ENCODE data around the gene ZNF727. TPM values are rescaled to one million over a fixed set of nuclear protein-coding genes. Genes with fewer than 3 reads are reported as not detected.
"Not testable (repeated sequence)": the region's sequence is repeated elsewhere in the genome, so short reads cannot be mapped to it uniquely, and the experiment has no call there.

ZNF727 gene
- polyA plus RNA-seq (2012; ENCODE audit: insufficient read depth, insufficient read length): not detected

GRCh38 chr7:64045301-64046040, at the start of gene ZNF727:
ZNF727 (plus strand) TSS chr7:64045434; CDS start chr7:64045622, 188 bp downstream.
- no peak for DNase-seq (ENCODE audit: low read depth, low spot score)
- H3K4me3 ChIP-seq (ENCODE audit: low read length): no peak within 1 kb of the TSS

DNA sequence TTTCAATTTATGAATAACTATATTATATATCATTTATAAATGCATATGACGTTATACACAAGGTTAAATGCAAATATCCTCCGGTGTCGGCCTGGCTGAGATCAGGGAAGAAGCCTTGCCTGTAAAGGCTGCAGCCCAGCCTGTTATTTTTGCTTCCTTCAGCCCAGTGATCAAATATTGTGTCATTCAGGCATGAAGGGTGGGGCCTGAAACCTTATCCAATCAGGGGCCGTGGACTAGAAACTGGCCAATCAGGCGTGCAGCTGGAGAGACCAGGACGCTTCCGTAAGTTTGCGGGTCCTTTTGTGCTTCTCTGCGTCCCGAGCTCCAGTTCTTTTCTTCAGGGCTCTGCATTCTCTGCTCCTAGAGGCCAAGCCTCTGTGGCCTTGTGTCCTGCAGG, 46.7 kb upstream of the ZNF727 start, which contains the start of gene ZNF722:
Gene ZNF722 (plus strand): TSS at position 301 of the 400 bp plus-strand sequence. CDS start 113 bp downstream, outside the sequence.
- H3K4me3 ChIP-seq (ENCODE audit: low read length): no peak within 1 kb of the TSS
- no peak for DNase-seq (ENCODE audit: low read depth, low spot score)

GRCh38 chr7:64015496-64015895, 29.7 kb upstream of the ZNF727 start:
- not testable (repeated sequence) for DNase-seq (ENCODE audit: low read depth, low spot score); H3K4me3 ChIP-seq (ENCODE audit: low read length)

DNA sequence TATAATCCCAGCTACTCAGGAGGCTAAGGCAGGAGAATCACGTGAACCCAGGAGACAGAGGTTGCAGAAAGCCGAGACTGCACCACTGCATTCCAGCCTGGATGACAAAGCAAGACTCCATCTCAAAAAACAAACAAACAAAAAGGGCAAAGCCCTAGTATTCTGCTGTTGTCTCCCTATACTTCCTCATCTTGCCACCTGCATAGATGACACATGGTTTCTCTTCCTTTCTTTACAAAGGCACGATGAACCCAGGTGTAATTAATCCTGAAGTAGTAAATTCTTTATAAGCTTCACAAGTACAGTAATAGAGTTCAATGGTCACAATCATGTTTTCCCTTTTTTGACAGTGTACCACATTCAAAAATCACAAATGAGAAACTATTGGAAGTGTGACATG, 9.8 kb upstream of the ZNF727 start:
- no peak for DNase-seq (ENCODE audit: low read depth, low spot score)
- H3K4me3 ChIP-seq (ENCODE audit: low read length): no peak overlapping the region

- no peak for DNase-seq (ENCODE audit: low read depth, low spot score)
- no peak overlapping the region for H3K4me3 ChIP-seq (ENCODE audit: low read length)
Observed at GRCh38 chr7:64037095-64037494, 8.1 kb upstream of the ZNF727 start.

DNA sequence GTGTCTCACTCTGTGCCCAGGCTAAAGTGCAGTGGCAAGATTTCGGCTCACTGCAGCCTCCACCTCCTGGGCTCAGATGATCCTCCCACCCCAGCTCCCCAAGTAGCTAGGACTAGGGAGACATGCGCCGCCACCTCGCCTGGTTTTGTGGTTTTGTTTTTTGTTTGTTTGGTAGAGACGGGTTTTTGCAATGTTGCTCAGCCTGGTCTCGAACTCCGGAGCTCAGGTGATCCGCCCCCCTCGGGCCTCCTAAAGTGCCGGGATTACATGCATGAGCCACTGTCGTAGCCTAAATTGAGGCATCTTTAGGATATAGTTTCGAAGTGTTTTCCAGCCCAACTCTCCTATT, 781 bp downstream of the ZNF727 start:
- no peak for DNase-seq (ENCODE audit: low read depth, low spot score)
- H3K4me3 ChIP-seq (ENCODE audit: low read length): no peak overlapping the region

DNA sequence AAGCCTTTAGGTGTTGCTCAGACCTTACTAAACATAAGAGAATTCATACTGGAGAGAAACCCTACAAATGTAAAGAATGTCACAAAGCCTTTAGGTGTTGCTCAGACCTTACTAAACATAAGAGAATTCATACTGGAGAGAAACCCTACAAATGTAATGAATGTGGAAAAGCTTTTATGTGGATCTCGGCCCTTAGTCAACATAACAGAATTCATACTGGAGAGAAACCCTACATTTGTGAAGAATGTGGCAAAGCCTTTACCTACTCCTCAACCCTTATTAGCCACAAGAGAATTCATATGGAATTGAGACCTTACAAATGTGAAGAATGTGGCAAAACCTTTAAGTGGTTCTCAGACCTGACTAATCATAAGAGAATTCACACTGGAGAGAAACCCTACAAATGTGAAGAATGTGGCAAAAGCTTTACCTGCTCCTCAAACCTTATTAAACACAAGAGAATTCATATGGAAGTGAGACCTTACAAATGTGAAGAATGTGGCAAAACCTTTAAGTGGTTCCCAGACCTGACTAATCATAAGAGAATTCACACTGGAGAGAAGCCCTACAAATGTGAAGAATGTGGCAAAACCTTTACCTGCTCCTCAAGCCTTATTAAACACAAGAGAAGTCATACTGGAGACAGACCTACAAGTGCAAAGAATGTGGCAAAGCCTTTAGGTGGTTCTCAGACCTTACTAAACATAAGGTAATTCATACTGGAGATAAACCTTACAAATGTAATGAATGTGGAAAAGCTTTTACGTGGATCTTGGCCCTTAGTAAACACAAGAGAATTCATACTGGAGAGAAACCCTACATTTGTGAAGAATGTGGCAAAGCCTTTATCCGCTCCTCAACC, 32.8 kb downstream of the ZNF727 start:
- DNase-seq (ENCODE audit: low read depth, low spot score); H3K4me3 ChIP-seq (ENCODE audit: low read length): not testable (repeated sequence)

- DNase-seq (ENCODE audit: low read depth, low spot score): no peak
Observed at GRCh38 chr7:64078699-64078994, 33.4 kb downstream of the ZNF727 start.

GRCh38 chr7:64087501-64087900, 42.3 kb downstream of the ZNF727 start:
- no peak overlapping the region for H3K4me3 ChIP-seq (ENCODE audit: low read length)
- DNase-seq (ENCODE audit: low read depth, low spot score): no peak

More at GRCh38 chr7:64078699-64078994, 33.4 kb downstream of the ZNF727 start:
- no peak overlapping the region for H3K4me3 ChIP-seq (ENCODE audit: low read length)

- not testable (repeated sequence) for H3K4me3 ChIP-seq (ENCODE audit: low read length)
Observed at GRCh38 chr7:64088863-64089262, 43.6 kb downstream of the ZNF727 start.

More at GRCh38 chr7:64088863-64089262, 43.6 kb downstream of the ZNF727 start:
- DNase-seq (ENCODE audit: low read depth, low spot score): not testable (repeated sequence)

All from Jurkat, Clone E6-1 (cell line).